DOHH2 (cell line): Measurements from ENCODE around the gene CAMSAP1.
A peak's percentile ranks its signal among the peaks of the same experiment; 100 is the strongest.

Experiments used
- H3F3A ChIP-seq: fragments of 200-600 bp; sonication (generic), shearing (Covaris generic); 2 replicates; pipeline ENCODE4 v1.6.0; 2016; ENCODE audit warnings: antibody characterized with exemption, mild to moderate bottlenecking; ENCODE audit not compliant: control insufficient read depth, insufficient read depth
- H3K27ac ChIP-seq: fragments of 200-600 bp; sonication (generic); 2 replicates; pipeline ENCODE4 v1.5.1; 2014; ENCODE audit warnings: low read depth, mild to moderate bottlenecking, low read length, moderate library complexity
- H3K27me3 ChIP-seq: fragments of 200-600 bp; sonication (generic); 2 replicates; pipeline ENCODE4 v1.6.1; 2014; ENCODE audit warnings: mild to moderate bottlenecking, low read length, mixed read lengths; ENCODE audit not compliant: control insufficient read depth
- H3K36me3 ChIP-seq: fragments of 200-600 bp; sonication (generic); 2 replicates; pipeline ENCODE4 v1.6.1; 2014; ENCODE audit warnings: mild to moderate bottlenecking, low read length, moderate library complexity, mixed read lengths; ENCODE audit not compliant: control insufficient read depth
- H3K4me1 ChIP-seq: fragments of 200-600 bp; sonication (generic); 2 replicates; pipeline ENCODE4 v1.6.1; 2014; ENCODE audit warnings: mild to moderate bottlenecking, low read length, mixed read lengths; ENCODE audit not compliant: control insufficient read depth
- H3K4me2 ChIP-seq: fragments of 200-600 bp; sonication (generic); 2 replicates; pipeline ENCODE4 v1.6.0; 2014; ENCODE audit warnings: mild to moderate bottlenecking, low read length, moderate library complexity
- H3K4me3 ChIP-seq: fragments of 200-600 bp; sonication (generic); 2 replicates; pipeline ENCODE4 v1.5.1; 2014; ENCODE audit warnings: mild to moderate bottlenecking, low read length, mixed read lengths
- H3K79me2 ChIP-seq: fragments of 200-600 bp; sonication (generic); 2 replicates; pipeline ENCODE4 v1.6.1; 2014; ENCODE audit warnings: mild to moderate bottlenecking, low read length, mixed read lengths; ENCODE audit not compliant: control insufficient read depth
- H3K9me2 ChIP-seq: fragments of 200-600 bp; sonication (generic); replicated peaks from 2 replicates; pipeline ENCODE4 v1.6.1; 2014; ENCODE audit warnings: mild to moderate bottlenecking, low read length, mixed read lengths; ENCODE audit not compliant: control insufficient read depth
- H3K9me3 ChIP-seq: fragments of 200-600 bp; sonication (generic); 2 replicates; pipeline ENCODE4 v1.6.1; 2014; ENCODE audit warnings: antibody characterized with exemption, low read length, mixed read lengths; ENCODE audit not compliant: control insufficient read depth, insufficient read depth
- H4K20me1 ChIP-seq: fragments of 200-600 bp; sonication (generic); 2 replicates; pipeline ENCODE4 v1.6.0; 2014; ENCODE audit warnings: low read depth, mild to moderate bottlenecking, antibody characterized with exemption, low read length, moderate library complexity; ENCODE audit not compliant: control insufficient read depth, insufficient read depth
- EZH2phosphoT487 ChIP-seq: fragments of 200-600 bp; sonication (generic); IDR thresholded peaks from 2 replicates; pipeline ENCODE4 v1.6.1; 2017; ENCODE audit warnings: borderline replicate concordance, mild to moderate bottlenecking, antibody characterized with exemption, low read length, moderate library complexity, mixed read lengths
- TF ChIP-seq, protein P1 (sequence below): fragments of 200-600 bp; sonication (generic); IDR thresholded peaks from one replicate; pipeline ENCODE4 v1.5.1; 2014; ENCODE audit warnings: antibody characterized with exemption, mild to moderate bottlenecking, low read depth, low read length; ENCODE audit not compliant: poor library complexity, severe bottlenecking

The CAMSAP1 gene

GRCh38 chr9:135797507-135798262, 109.7 kb downstream of the CAMSAP1 start:
- no peaks in the 10 kb centered on the region for H3F3A ChIP-seq
- H3K9me3 ChIP-seq, result no peaks in the 10 kb centered on the region
- no peaks in the 10 kb centered on the region for H4K20me1 ChIP-seq
- H3K79me2 ChIP-seq, result no peaks in the 10 kb centered on the region
- no peaks in the 10 kb centered on the region for H3K9me2 ChIP-seq
- no peak overlapping the region for H3K4me3 ChIP-seq
- TF ChIP-seq EZH2phosphoT487, result no peak
- TF ChIP-seq, protein P1, sequence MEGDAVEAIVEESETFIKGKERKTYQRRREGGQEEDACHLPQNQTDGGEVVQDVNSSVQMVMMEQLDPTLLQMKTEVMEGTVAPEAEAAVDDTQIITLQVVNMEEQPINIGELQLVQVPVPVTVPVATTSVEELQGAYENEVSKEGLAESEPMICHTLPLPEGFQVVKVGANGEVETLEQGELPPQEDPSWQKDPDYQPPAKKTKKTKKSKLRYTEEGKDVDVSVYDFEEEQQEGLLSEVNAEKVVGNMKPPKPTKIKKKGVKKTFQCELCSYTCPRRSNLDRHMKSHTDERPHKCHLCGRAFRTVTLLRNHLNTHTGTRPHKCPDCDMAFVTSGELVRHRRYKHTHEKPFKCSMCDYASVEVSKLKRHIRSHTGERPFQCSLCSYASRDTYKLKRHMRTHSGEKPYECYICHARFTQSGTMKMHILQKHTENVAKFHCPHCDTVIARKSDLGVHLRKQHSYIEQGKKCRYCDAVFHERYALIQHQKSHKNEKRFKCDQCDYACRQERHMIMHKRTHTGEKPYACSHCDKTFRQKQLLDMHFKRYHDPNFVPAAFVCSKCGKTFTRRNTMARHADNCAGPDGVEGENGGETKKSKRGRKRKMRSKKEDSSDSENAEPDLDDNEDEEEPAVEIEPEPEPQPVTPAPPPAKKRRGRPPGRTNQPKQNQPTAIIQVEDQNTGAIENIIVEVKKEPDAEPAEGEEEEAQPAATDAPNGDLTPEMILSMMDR, result peak; percentile 95
- H3K27ac ChIP-seq, result no peak overlapping the region
- H3K4me1 ChIP-seq, result no peaks in the 10 kb centered on the region
- no peaks in the 10 kb centered on the region for H3K27me3 ChIP-seq
- H3K4me2 ChIP-seq, result no peak overlapping the region
- no peaks in the 10 kb centered on the region for H3K36me3 ChIP-seq

DNA sequence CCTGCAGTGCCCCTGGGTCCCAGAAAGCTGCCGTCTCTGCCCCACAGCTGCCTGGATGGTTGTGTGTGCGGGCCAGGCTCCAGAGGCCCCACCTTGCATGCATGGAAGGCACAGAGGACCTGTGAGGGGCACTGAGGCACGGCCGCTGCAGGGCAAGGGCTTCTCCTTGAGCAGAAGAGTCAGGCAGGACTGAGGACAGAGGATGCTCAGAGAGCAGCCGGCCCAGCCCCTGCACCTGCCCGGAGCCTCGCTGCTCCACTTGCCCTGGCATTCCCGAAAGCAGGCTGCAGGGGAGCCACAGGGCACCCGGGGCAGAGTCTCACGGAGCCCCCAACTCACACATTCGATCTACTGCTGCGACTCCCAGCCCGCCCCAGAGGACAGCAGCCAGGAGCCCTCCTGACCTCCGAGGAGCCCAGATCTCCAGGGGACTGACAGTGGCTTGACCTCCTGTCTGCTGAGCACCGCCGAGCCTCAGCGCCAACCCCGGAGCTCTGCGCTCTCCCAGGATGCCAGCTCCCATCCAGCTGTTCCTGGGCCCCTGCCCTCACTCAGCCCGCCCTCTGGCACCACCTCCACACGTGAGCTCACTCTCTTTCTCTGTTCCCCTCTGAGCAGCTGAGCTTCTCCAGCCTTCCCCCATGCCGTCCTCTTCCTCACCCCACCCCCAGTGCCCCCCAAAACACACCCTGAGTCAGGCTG, 110.4 kb downstream of the CAMSAP1 start:
- no peaks in the 10 kb centered on the region for H3F3A ChIP-seq
- H3K36me3 ChIP-seq, result no peaks in the 10 kb centered on the region
- H4K20me1 ChIP-seq, result no peaks in the 10 kb centered on the region
- no peak overlapping the region for H3K27ac ChIP-seq
- no peaks in the 10 kb centered on the region for H3K9me3 ChIP-seq
- no peak overlapping the region for H3K4me3 ChIP-seq
- H3K9me2 ChIP-seq, result no peaks in the 10 kb centered on the region
- H3K4me1 ChIP-seq, result no peaks in the 10 kb centered on the region
- H3K27me3 ChIP-seq, result no peaks in the 10 kb centered on the region
- H3K4me2 ChIP-seq, result no peak overlapping the region
- no peaks in the 10 kb centered on the region for H3K79me2 ChIP-seq
- TF ChIP-seq, protein P1, result no peak
- TF ChIP-seq EZH2phosphoT487, result no peak

DNA sequence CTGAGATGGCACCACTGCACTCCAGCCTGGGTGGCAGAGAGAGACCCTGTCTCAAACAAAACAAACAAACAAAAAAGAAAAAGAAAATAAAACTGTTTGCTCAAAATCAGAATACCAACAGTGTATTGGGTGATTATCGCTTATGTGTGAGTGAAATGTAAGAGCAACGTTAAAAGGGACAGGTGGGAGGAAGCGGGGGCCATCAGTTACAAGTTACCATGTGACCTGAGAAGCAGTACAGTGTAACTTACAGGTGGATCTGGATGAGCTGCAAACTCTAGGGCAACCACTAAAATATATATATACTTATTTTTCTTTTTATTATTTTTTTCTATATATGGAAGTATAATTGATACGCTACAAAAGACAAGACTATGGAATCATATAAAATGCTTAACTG, 112.0 kb downstream of the CAMSAP1 start:
- no peak overlapping the region for H3K27ac ChIP-seq
- no peaks in the 10 kb centered on the region for H3K9me3 ChIP-seq
- no peaks in the 10 kb centered on the region for H3K79me2 ChIP-seq
- H3K27me3 ChIP-seq, result no peaks in the 10 kb centered on the region
- no peaks in the 10 kb centered on the region for H4K20me1 ChIP-seq
- no peaks in the 10 kb centered on the region for H3K4me1 ChIP-seq
- H3K4me2 ChIP-seq, result no peak overlapping the region
- H3K9me2 ChIP-seq, result no peaks in the 10 kb centered on the region
- TF ChIP-seq, protein P1, result no peak
- TF ChIP-seq EZH2phosphoT487, result no peak
- H3K36me3 ChIP-seq, result no peaks in the 10 kb centered on the region
- H3F3A ChIP-seq, result no peaks in the 10 kb centered on the region
- H3K4me3 ChIP-seq, result no peak overlapping the region
